Measurements from ENCODE around the gene MAN1A2.
A peak's percentile ranks its signal among the peaks of the same experiment; 100 is the strongest.
"Not testable (repeated sequence)": the region's sequence is repeated elsewhere in the genome, so short reads cannot be mapped to it uniquely, and the experiment has no call there.

Gene MAN1A2

DNA sequence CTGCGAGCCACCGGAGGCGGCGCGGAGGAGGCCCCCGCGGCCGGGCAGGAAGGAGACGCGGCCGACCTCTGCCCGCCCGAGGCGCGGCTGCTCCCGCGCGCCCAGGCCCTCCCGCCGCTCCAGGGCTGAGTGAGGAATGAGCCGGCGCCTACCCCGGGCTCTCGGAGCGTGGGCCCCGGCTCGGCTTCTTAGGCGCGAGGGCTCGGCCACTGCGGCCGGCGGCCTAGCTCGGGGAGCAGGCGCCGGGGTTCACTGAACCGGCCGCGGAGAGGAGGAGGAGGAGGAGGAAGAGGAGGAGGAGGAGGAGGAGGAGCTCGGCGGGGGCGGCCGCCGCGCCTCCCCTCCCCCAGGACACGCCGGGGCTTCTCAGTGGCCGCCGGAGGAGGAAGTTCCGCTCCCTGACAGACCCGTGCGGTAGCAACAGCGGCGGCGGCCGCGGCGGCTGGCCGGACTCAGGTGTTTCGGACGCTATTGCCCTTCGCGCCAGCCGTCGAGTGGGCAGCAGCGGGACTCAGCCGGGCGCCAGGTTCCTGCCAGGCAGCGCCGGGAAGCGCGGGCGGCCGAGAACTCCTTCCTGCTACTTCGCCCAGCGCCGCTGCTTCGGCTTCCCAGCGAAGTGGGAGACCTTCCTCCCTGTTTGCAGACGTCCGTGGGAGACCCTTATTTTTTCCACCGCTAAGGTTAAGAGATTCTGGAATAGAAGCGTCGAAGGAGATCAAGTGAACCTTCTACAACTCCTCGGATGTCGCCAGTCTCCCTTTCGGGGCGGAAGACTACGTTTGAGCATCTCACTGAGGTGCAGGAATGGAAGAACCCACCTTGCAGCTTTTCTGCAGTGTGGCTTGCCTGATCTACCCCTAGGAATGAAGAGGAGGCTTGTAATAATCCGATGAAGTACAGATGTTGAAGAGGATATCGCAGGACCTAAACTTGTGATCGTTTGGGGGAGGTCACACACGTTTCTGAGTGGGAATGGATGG lies at the start of gene MAN1A2:
Gene MAN1A2, plus strand, starts transcription at position 404 of the 980 bp plus-strand sequence. CDS start 735 bp downstream, outside the sequence.
- no peak for FAIRE-seq
- peak; percentile 81 for DNase-seq (ENCODE audit: low spot score)

DNA sequence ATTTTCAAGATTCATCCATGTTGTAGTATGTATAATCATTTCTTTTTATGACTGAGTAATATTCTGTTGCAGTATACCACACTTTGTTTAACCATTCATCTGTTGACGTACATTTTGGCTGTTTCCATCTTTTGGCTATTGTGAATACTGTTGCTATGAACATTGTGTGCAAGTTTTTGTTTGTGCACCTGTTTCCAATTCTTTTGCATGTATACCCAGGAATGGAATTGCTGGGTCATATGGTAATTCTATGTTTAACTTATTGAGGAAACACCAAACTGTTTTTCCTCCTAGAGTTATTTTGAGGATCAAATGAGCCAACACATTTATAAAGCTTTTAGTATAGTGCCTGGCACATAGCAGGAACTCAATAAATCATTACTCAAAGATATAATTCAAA lies 49.2 kb upstream of the MAN1A2 start:
- FAIRE-seq (no peak), DNase-seq (ENCODE audit: low spot score) (no peak)

DNA sequence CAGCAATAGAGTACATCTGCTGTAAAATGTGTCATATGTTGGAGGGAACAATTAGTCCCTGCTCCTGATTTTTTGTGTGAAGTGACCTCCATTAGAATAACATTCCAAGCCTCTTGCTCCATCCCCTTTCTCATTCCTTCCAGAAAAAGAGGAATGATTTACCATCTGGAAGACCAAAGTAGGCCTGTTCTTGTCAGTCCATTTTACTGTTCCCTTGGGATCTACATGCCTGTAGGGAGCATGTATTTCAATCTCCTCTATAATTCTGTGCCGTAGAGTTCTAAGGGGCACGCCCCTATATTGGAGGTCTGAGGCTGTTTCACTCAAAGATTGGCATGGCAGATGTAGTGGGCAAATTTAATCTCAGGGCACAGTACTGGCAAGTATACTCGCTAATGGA lies 48.8 kb upstream of the MAN1A2 start:
- FAIRE-seq (no peak), DNase-seq (ENCODE audit: low spot score) (no peak)

DNA sequence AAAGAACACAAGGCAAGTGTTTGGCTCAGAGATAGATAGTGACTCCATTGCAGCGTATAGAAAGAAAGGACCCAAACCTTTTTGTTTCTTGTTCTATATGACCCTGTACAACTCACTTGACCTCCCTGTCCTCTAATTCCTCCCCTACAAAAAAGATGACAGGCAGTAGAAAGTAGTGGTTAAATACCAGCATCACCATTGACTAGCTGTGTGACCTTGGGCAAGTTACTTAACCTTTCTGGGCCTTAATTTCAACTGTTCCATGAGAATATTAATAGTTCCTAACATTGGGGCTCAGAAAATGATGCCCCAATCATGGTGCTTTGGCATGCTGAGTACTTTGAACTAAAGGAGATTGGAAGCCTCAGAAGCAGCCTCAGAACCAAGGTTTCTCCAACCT lies 46.7 kb upstream of the MAN1A2 start:
- FAIRE-seq (no peak), DNase-seq (ENCODE audit: low spot score) (no peak)

DNA sequence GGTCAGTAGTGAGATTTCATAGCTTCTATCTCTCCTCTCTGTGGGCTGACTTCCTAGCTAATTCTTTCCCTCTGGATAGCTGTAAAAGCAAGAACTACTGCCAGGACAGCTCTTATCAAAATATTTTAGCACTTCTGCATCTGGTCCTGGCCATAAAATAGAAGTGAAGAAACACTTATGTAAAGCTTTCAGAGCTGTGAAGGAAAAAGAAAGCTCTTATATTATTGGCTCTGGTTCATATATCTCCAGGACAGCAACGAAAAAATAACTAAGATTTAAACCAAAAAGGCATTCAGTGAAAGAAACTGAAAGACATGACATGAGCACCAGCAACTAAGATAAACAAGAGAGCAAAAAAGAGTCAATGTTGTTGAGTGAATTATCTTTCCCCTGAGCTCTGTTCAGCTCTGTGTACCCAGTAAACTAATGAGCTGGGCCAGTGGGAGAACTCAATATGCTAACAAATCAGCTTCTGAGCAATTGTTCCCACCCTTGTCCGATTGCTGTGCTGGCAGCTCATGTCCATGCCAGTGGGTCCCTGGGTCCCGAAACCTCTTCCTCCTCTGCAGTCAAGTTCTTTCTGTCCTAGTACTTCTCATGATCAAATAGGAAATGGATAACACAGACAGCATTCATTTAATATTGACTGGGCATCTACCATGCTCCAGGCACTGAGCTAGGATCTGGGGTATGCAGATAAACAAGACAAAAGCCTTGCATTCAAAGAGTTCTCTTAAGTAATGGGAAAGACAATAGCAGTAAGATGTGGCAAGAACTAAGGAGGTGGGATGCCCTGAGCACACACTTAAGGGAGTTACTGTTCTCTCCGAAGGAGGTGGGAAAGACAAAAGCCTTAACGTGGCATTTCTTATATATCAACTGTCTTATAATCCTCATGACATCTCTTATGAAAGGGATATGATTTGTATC lies 45.3 kb upstream of the MAN1A2 start:
- DNase-seq (ENCODE audit: low spot score) (no peak), FAIRE-seq (no peak)

DNA sequence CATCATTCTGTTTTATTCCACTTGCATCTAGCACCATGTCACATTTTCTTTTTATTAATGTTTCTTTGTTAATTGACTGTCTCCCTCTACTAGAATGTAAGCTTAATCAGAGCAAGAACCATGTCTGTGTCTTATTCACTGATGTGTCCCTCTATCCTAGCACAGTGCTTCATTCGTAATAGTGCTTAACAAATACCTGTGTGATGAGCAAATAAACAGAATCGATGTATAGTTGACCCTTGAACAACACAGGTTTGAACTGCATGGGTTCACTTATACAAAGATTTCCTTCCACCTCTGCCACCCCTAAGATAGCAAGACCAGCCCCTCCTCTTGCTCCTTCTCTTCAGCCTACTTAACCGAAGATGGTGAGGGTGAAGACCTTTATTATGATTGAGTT lies 42.9 kb upstream of the MAN1A2 start:
- DNase-seq (ENCODE audit: low spot score) (no peak), FAIRE-seq (no peak)

DNA sequence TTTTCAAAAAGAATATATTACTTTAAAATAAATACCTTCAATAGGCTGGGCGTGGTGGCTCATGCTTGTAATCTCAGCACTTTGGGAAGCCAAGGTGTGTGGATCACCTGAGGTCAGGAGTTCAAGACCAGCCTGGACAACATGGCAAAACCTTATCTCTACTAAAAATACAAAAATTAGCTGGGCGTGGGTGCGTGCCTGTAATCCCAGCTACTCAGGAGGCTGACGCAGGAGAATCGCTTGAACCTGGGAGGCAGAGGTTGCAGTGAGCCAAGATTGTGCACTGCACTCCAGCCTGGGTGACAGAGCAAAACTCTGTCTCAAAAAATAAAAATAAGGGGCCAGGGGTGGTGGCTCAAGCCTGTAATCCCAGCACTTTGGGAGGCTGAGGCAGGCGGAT lies 41.2 kb upstream of the MAN1A2 start:
- FAIRE-seq; DNase-seq (ENCODE audit: low spot score): not testable (repeated sequence)

DNA sequence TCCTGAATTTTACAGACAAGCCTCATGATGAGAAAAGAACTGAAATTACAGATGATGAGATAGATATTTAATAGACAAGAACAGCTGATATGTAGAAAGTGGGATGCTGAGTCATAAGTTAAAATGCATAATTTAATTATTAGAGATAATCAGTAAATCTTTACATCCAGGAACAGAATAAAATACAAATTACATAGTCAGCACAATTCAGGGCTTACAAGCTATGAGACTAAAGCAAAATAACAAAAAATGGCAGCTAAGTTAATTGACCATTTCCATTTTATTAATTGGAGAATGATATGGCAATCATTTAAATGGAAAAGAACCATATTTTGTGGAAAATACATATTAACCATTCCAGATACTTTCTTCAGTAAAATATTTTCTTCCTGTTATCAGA lies 40.2 kb upstream of the MAN1A2 start:
- FAIRE-seq: no peak
- no peak for DNase-seq (ENCODE audit: low spot score)

DNA sequence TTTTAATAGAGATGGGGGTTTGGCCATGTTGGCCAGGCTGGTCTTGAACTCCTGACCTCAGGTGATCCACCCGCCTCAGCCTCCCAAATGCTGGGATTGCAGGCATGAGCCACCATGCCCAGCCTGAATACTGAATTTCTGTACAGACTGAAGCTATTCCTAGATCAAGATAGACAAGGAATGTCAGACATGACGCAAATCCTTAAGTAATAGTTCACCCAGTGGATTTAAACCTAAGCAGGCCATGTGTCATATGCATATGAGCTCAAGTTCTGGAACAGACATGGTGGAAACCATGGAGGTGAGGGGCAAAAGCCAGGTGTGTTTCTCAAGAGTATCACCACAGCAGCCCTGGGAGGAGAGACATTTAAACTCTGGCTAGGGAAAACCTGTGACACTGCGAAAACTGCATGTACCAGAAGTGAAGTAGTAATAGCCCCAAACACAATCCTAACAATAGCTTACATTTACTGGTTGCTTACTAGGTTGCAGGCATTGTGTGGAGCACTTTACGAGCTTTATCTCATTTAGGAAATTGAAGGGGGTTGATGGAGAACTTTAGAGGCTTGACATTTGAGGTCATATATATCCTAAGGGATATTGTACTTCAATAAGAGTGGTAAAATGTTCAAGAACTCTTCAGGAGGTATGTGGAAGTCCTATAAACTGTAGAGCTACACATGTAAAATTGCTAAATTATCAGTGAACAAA lies 31.7 kb upstream of the MAN1A2 start:
- FAIRE-seq: no peak
- DNase-seq (ENCODE audit: low spot score): no peak

DNA sequence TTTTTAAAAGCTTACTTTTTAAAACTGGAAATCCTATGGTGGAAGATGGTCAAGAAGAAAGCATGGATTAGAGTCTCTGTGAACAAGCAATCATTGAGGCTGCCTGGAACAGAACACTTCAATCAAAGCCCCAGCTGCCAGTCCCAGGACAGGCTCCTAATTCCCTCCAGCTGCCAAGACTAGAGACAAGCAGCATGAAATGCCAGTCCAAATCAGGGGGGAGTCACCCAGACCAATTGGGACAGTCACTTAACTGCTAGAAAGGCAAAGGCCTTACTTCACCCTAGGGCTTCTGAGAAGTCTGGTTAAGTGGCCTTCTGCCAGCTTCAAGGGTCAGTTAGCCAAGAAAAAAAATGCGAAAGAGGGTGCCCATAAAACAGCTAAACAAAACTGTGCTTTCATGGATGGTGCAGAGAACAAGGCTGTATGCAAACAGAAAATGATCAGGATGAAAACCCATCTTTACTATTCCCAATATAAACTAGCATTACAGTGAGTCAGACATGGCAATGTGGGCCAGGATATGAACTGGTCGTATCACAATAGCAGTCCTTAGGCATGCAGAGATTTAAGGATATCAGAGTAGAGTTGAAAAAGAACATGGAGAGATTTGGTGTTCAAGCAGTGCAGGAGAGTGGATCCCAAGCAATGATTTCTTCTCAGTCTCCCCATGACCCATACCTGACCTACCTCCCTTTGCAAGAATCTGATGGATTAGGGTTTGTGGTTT lies 31.0 kb upstream of the MAN1A2 start:
- FAIRE-seq: no peak
- no peak for DNase-seq (ENCODE audit: low spot score)

DNA sequence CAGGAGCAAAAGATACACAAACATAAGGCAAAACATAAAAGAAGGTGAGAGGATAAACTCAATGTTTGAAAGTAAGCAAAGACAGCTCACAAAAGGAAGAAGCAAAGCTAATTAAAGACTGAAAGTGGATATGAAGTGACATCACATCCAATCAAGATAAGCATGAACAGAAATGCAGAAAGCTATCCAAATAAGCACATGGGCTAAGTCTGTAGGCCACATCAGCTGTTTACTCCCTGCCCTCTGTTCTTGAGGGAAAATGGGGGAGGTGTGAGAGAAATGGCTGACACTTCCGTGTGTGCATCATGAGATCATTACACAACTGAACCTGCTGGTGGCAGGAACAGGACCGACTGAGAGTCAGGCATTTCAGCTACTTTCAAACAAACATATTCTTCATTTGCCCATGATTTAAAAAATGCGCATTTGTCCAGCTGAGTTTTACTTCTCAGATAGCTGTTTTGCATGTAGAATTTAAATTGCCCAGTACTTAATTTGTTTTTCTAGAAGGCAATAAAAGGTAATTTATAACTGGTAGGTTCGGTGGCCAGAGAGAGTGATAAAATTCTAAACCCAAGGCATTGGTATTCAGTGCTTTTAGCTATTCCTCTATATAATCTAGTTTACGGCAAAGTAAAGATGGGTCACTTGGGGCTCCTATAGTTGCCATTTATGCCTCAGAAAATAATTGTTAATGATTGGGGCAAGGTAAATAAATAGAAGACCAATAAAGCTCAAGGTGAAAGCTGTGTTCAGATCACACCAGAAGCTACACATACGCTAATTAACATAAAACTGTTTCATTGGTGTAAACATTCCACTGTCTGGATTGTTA lies 27.2 kb upstream of the MAN1A2 start:
- FAIRE-seq (no peak), DNase-seq (ENCODE audit: low spot score) (no peak)

DNA sequence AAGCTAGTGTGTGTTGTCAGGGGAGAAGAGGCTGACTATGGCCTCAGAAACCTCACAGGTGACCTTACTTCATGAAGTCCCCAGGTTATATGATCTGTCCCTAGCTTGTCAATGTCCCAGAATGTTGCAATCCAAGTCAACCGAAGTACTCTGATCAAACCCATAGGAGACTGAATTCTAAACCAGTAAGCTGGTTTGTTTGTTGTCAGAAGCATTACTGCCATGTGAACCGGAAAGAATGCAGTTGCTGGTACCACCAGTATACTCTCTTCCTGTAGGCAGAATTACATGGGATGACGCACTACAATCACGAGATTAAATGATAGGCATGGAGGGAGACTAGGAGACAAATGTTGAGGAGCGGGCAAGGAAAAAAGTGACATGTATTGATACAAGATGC lies 26.1 kb upstream of the MAN1A2 start:
- no peak for FAIRE-seq
- DNase-seq (ENCODE audit: low spot score): no peak

DNA sequence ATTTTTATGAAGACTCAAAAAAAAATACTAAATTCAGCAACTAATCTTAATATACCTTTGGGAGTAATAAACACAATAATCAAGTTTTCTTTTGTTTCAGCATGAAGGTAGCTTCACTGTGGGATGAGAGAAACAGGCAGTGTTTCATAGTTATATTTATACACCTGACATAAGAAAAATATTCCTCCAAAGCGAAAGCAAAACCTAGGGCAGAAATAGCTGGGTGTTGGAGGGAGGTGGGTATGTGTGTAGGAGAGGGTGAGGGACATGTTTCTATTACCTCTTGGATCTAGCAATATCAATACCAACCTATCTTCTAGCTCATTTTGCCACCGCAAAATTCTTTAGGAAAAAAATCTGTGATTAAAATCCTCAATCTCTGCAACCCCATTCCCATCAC lies 24.9 kb upstream of the MAN1A2 start:
- FAIRE-seq: no peak
- no peak for DNase-seq (ENCODE audit: low spot score)

DNA sequence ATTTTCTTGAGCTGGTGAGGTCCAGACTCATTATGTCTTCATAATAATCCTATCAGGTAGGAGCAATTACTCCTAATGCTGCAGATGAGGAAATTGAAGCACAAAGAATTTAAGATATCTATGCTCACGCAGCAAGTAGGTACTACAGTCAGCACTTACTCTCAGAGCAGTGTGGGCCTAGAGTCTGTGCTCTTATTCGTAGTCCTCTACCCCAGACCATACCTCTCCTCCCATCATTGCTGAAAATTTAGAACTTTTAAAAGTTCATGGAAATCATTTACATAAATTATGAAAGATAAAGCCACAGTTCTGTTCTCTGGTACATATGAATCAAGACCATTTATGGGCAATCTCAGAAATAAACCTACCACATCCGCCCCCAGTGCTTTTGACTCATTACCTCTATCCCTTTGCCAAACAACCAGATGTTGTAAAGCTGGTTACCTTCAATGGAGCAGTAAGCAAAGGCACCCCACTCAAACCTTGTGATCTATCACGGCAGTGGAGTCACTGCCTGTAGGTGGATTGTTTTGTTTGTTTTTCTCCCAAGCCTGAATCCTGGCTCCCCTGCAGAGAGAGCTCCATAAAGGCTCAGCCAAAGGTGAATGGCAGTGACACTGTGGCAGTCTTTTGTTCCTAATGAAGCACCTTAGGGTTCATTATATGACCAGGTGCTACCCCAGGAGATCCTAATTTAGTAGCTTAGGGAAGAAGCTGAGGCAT lies 20.9 kb upstream of the MAN1A2 start:
- DNase-seq (ENCODE audit: low spot score) (no peak), FAIRE-seq (no peak)

DNA sequence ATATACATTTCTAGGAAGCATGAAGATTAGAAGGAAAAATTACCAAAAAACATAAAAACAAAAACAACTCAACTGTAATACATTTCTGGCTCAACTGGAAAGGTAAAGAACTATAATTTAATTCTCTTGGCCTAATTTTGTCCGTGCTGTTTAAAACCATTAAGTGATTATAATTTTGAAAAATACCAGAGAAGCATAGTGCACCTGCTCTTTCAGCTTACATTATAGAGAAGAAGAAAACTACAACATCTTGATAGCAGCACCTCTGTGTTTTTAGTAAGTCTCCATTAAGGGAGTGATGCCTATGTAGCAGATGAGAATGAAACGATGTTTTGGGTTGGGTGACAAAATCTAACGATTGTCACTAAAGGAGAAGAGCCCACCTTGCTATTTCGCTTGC lies 19.3 kb upstream of the MAN1A2 start:
- DNase-seq (ENCODE audit: low spot score): no peak
- FAIRE-seq: no peak

DNA sequence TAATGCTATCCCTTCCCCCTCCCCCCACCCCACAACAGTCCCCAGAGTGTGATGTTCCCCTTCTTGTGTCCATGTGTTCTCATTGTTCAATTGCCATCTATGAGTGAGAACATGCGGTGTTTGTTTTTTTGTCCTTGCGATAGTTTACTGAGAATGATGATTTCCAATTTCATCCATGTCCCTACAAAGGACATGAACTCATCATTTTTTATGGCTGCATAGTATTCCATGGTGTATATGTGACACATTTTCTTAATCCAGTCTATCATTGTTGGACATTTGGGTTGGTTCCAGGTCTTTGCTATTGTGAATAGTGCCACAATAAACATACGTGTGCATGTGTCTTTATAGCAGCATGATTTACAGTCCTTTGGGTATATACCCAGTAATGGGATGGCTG lies 14.6 kb upstream of the MAN1A2 start:
- not testable (repeated sequence) for FAIRE-seq; DNase-seq (ENCODE audit: low spot score)

DNA sequence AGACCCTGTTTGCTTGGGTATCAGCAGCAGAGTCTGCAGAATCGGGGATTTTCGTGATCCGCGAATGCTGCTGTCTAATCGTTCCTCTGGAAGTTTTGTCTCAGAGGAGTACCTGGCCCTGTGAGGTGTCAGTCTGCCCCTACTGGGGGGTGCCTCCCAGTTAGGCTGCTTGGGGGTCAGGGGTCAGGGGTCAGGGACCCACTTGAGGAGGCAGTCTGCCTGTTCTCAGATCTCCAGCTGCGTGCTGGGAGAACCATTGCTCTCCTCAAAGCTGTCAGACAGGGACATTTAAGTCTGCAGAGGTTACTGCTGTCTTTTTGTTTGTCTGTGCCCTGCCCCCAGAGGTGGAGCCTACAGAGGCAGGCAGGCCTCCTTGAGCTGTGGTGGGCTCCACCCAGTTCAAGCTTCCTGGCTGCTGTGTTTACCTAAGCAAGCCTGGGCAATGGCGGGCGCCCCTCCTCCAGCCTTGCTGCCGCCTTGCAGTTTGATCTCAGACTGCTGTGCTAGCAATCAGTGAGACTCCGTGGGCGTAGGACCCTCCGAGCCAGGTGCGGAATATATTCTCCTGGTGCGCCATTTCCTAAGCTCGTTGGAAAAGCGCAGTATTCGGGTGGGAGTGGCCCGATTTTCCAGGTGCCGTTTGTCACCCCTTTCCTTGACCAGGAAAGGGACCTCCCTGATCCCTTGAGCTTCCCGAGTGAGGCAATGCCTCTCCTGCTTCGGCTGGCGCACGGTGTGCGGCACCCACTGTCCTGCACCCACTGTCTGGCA lies 9.2 kb upstream of the MAN1A2 start:
- DNase-seq (ENCODE audit: low spot score); FAIRE-seq: not testable (repeated sequence)

DNA sequence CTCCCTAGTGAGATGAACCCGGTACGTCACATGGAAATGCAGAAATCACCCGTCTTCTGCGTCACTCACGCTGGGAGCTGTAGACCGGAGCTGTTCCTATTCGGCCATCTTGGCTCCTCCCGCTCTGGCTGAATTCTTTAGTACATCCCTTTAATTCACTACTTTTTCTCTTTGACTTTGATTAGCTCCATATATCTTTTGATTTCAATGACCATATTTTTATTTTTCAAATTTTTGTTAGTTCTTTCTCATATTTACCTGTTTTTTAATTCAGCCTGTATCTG lies 8.7 kb upstream of the MAN1A2 start:
- DNase-seq (ENCODE audit: low spot score); FAIRE-seq: not testable (repeated sequence)

Measured in RCC 7860 (cell line).